Neural crest cell (in vitro differentiated cells): ENCODE results near the gene AMELX. TPM values are rescaled to one million over a fixed set of nuclear protein-coding genes. Genes with fewer than 3 reads are reported as not detected.

Source experiments
- DNase-seq: peaks from one replicate; pipeline ENCODE4 v3.0.0; 2021; ENCODE audit warnings: low read depth, mixed read lengths, low spot score
- H3K27ac Mint-ChIP-seq: one replicate; pipeline ENCODE4 v1.8.0; 2021; ENCODE audit warnings: mild to moderate bottlenecking, mixed read lengths; ENCODE audit not compliant: unreplicated experiment
- H3K27me3 Mint-ChIP-seq: 2 replicates; pipeline ENCODE4 v1.8.0; 2021; ENCODE audit warnings: low read depth, mild to moderate bottlenecking, mixed read lengths
- H3K36me3 Mint-ChIP-seq: 2 replicates; pipeline ENCODE4 v1.8.0; 2021; ENCODE audit warnings: low read depth, mild to moderate bottlenecking, mixed read lengths
- H3K4me1 Mint-ChIP-seq: 2 replicates; pipeline ENCODE4 v1.8.0; 2021; ENCODE audit warnings: mixed read lengths
- H3K4me3 Mint-ChIP-seq: one replicate; pipeline ENCODE4 v1.8.0; 2021; ENCODE audit warnings: mild to moderate bottlenecking, mixed read lengths
- H3K9me3 Mint-ChIP-seq: 2 replicates; pipeline ENCODE4 v1.8.0; 2021; ENCODE audit warnings: mixed read lengths
- CTCF ChIP-seq: fragments of 200-600 bp; sonication (generic); conservative IDR thresholded peaks from 2 replicates; pipeline ENCODE4 v1.5.0; 2021; ENCODE audit warnings: antibody characterized with exemption, mild to moderate bottlenecking
- total RNA-seq: library from RNA; stranded (reverse); gene quantifications from 2 replicates; pipeline ENCODE4 v1.2.1, GENCODE V29; 2021

AMELX gene
- total RNA-seq, 1 donor from 2014 or later = not detected

DNA sequence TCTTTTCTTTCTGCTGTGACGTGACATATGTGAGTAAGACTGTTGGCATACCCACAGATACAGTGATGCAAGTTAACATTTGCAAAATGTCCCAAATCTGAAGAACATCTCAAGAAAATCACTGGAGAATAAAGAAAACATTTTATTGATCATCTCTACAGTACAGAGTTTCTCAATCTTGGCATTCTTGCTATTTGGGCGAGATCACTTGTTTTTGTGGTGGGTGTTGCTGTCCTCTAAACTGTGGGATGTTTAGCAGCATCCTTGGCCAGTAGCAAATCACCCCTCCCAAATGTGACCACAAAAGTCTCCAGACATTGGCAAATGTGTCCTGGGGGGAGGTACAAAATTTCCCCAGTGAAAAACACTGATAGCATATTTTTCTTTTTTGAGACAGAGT lies 28.8 kb downstream of the AMELX start:
- no peaks in the 10 kb centered on the region for H3K36me3 Mint-ChIP-seq
- H3K4me1 Mint-ChIP-seq = no peaks in the 10 kb centered on the region
- H3K27ac Mint-ChIP-seq = no peak overlapping the region
- no peak for DNase-seq
- TF ChIP-seq CTCF = no peak
- no peaks in the 10 kb centered on the region for H3K27me3 Mint-ChIP-seq
- no peak overlapping the region for H3K4me3 Mint-ChIP-seq
- peaks cover 2% of the 10 kb centered on the region for H3K9me3 Mint-ChIP-seq

DNA sequence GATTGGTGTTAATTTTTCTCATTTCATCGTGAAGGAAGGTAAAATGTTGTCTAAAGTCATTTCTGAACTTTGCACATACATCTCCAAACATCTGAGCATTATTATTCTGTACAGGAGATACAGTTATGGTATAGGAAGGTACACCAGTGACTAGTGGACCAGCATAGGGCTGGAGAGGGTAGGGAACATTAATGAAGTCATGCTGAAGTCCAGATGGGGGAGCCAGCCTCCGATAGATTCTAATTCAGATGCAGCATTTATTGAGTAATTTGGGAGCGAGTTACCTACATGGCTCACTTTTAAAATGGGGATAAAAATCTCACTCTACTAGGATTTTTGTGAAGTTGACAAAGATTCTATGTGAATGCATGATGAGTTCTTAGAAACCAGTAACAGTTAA lies 34.9 kb downstream of the AMELX start:
- TF ChIP-seq CTCF = no peak
- Mint-ChIP-seq H3K27me3 (no peaks in the 10 kb centered on the region), H3K36me3 (no peaks in the 10 kb centered on the region), H3K4me1 (no peaks in the 10 kb centered on the region), H3K27ac (no peak overlapping the region), H3K9me3 (peaks cover 10% of the 10 kb centered on the region), H3K4me3 (no peak overlapping the region)
- DNase-seq = no peak

DNA sequence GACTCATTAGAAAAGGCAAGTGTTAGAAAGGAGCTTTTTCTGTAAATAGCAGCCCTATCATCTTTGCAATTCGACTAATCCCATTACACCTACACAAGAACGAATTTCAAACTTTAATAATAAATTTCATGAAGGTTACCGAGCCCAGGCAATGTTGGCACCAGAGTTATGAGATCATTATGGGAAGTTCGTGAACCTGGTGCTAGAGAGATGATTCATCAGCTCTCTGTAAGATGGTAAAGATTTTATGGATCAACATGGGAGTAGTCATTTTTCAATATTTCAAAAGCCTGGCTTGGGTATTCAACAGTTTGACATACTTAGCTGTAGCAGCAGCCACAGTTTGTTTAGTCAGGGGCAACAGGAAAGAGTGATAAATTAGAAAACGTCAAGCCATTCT lies 35.8 kb downstream of the AMELX start:
- no peak for DNase-seq
- Mint-ChIP-seq H3K9me3 (peaks cover 8% of the 10 kb centered on the region), H3K27ac (no peak overlapping the region), H3K4me3 (no peak overlapping the region), H3K4me1 (no peaks in the 10 kb centered on the region), H3K36me3 (no peaks in the 10 kb centered on the region), H3K27me3 (no peaks in the 10 kb centered on the region)
- TF ChIP-seq CTCF = no peak

- no peak for TF ChIP-seq CTCF
- Mint-ChIP-seq H3K4me3 (no peak overlapping the region), H3K36me3 (no peaks in the 10 kb centered on the region), H3K4me1 (no peaks in the 10 kb centered on the region), H3K27me3 (no peaks in the 10 kb centered on the region), H3K27ac (no peak overlapping the region), H3K9me3 (peaks cover 8% of the 10 kb centered on the region)
- no peak for DNase-seq
Observed at GRCh38 chrX:11331788-11332187, 38.6 kb downstream of the AMELX start.

DNA sequence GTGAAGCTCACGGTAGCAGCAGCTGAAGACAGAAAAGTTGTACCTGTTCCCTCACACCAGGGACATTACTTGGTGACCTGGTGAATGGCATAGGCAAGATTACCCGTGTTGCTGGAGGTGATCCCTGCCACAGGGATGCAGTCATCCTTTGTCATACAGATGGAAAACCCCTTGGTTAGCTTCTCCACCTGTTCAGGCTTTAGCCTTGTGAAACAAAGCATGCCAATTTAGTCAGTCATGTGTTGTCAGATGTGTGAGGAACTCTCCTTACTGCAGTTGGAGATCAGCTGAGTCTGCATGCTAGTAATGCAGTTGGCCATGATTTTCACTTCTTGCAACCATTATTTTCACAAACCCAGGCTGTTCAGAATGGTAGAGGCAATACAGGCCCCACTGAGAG lies 41.0 kb downstream of the AMELX start:
- TF ChIP-seq CTCF = no peak
- no peak for DNase-seq
- H3K4me3 Mint-ChIP-seq = no peak overlapping the region
- no peaks in the 10 kb centered on the region for H3K27me3 Mint-ChIP-seq
- H3K36me3 Mint-ChIP-seq = no peaks in the 10 kb centered on the region
- H3K27ac Mint-ChIP-seq = no peak overlapping the region
- no peaks in the 10 kb centered on the region for H3K4me1 Mint-ChIP-seq
- peaks cover 8% of the 10 kb centered on the region for H3K9me3 Mint-ChIP-seq

DNA sequence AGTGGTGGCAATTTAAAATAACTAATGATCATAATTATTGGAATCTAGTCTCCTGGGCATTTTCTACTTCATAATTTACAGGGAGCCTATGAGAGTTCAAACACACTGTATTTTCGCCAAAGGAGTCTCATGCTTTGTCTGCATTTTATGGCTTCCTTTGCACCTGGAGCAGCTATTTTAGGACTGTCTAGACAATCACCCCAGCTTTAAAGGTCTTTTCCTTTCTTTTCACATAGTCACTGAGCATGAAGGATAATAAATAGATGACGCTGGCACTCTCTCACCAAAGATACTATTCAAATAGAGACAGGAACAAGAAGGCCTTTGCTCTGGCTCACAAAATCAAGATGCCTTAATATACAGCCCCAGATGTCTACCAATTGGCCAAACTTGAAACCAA lies 43.0 kb downstream of the AMELX start:
- H3K9me3 Mint-ChIP-seq = peaks cover 15% of the 10 kb centered on the region
- no peak for TF ChIP-seq CTCF
- H3K36me3 Mint-ChIP-seq = no peaks in the 10 kb centered on the region
- no peaks in the 10 kb centered on the region for H3K27me3 Mint-ChIP-seq
- no peak for DNase-seq
- peaks cover 5% of the 10 kb centered on the region for H3K4me1 Mint-ChIP-seq
- no peak overlapping the region for H3K4me3 Mint-ChIP-seq
- H3K27ac Mint-ChIP-seq = no peak overlapping the region
